Caco-2 (cell line): ENCODE results near the gene ZBTB16. TPM values are rescaled to one million over a fixed set of nuclear protein-coding genes. Genes with fewer than 3 reads are reported as not detected.

ENCODE experiments used
- BruUV-seq: library from RNA; stranded (reverse); fragments of 400-500 nt; replicated peaks from 2 replicates; lab custom pipeline; 2021; lab: Mats Ljungman, UMichigan
- CTCF ChIA-PET: fragments of 300-600 bp; sonication (Branson Sonifier 250); formaldehyde crosslinking; loops from one replicate; lab custom pipeline; 2022; ENCODE audit warnings: antibody characterized with exemption; lab: Charles Lee
- POLR2A ChIA-PET: fragments of 300-600 bp; sonication (Branson Sonifier 250); formaldehyde crosslinking; loops from one replicate; lab custom pipeline; 2022; ENCODE audit warnings: antibody characterized with exemption; lab: Charles Lee
- DNase-seq, 2 experiments: peaks; one replicate each; pipeline versions ENCODE4 v3.0.0 to v3.0.0-alpha.2; 2020 to 2022
- H3K27me3 ChIP-seq: replicated peaks from 2 replicates; pipeline ENCODE4 v1.6.0; 2011; ENCODE audit warnings: low read length; ENCODE audit not compliant: control insufficient read depth, insufficient read depth
- H3K36me3 ChIP-seq: 2 replicates; pipeline ENCODE4 v1.5.1; 2011; ENCODE audit warnings: low read length; ENCODE audit not compliant: control insufficient read depth, insufficient read depth
- H3K4me1 ChIP-seq: fragments of 250-450 bp; sonication (Bioruptor Pico); 2 replicates; pipeline ENCODE4 v1.5.1; 2020; ENCODE audit warnings: mild to moderate bottlenecking
- H3K4me3 ChIP-seq: 2 replicates; pipeline ENCODE4 v1.5.1; 2011; ENCODE audit warnings: low read depth, mild to moderate bottlenecking, control low read depth, low read length
- H3K9me3 ChIP-seq: fragments of 250-450 bp; sonication (Bioruptor Pico); 2 replicates; pipeline ENCODE4 v1.5.1; 2020; ENCODE audit warnings: mild to moderate bottlenecking, moderate library complexity
- H3K27ac Mint-ChIP-seq: one replicate; pipeline ENCODE4 v1.8.0; 2022; ENCODE audit warnings: mixed read lengths; ENCODE audit not compliant: unreplicated experiment
- H3K27me3 Mint-ChIP-seq: one replicate; pipeline ENCODE4 v1.8.0; 2022; ENCODE audit warnings: mixed read lengths; ENCODE audit not compliant: insufficient read depth, unreplicated experiment
- H3K36me3 Mint-ChIP-seq: one replicate; pipeline ENCODE4 v1.8.0; 2022; ENCODE audit warnings: mild to moderate bottlenecking, mixed read lengths; ENCODE audit not compliant: insufficient read depth, unreplicated experiment
- H3K4me1 Mint-ChIP-seq: one replicate; pipeline ENCODE4 v1.8.0; 2022; ENCODE audit warnings: low read depth, mixed read lengths; ENCODE audit not compliant: unreplicated experiment
- H3K4me3 Mint-ChIP-seq: one replicate; pipeline ENCODE4 v1.8.0; 2022; ENCODE audit warnings: mild to moderate bottlenecking, moderate library complexity, mixed read lengths; ENCODE audit not compliant: unreplicated experiment
- H3K9me3 Mint-ChIP-seq: one replicate; pipeline ENCODE4 v1.8.0; 2022; ENCODE audit warnings: mixed read lengths; ENCODE audit not compliant: unreplicated experiment
- intact Hi-C: fragments of 100-400 bp; cut with micrococcal nuclease; formaldehyde crosslinking; loops from one replicate; pipeline ENCODE4 v1.10.0; 2022; ENCODE audit not compliant: unreplicated experiment
- total RNA-seq: library from RNA; stranded (reverse); gene quantifications from 2 replicates; pipeline ENCODE4 v1.2.3, GENCODE V29; 2022
- TF ChIP-seq, protein P1 (sequence below), 2 experiments: fragments of 200-600 bp in 1 of 2; IDR thresholded peaks; 1 replicate in 1 of 2; 2 replicates in 1 of 2; pipeline versions ENCODE4 v1.5.1 to v1.8.0; 2011 to 2022; ENCODE audit warnings: antibody characterized with exemption in 1 of 2, control low read depth in 1 of 2, inconsistent platforms in 1 of 2, low read depth in 1 of 2, low read length in 1 of 2, mild to moderate bottlenecking in 1 of 2, moderate library complexity in 1 of 2; ENCODE audit not compliant: insufficient read depth in 1 of 2, severe bottlenecking in 1 of 2, unreplicated experiment in 1 of 2

ZBTB16 gene
- total RNA-seq, 1 experiment from 2014 or later = 12.7 TPM

DNA sequence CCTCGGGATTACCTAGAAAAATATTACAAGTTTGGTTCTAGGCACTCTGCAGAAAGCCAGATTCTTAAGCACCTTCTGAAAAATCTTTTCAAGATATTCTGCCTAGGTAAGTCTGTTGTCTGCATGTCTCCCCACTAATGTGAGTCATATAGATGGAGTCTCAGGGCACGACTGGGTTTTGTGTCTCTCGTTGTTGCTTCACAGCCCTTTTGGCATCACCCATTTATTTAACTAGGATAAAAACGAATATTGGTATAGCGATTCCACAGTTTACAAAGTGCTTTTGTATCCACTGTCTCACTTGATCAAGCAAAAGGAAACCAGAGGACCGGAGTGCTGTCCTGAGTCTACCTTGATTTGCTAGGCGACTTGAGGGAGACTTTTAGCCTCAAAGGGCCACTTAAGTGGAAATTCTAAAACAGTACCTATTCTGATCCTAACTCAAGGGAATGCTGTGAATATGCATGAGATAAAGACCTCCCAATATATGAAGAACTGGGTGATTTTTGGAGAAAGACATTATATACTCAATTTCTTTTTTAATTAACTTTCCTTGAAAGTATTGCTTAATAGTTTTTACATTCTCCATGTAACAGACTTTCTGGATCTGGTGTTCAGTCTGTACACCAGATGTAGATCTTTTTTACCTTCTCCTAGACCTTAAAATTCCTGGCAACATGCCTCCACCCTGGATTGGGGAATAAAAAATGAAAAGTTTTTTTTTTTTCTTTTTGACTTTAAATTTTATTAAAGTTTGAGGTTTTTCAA is 237.3 kb downstream of the ZBTB16 start:
- Histone ChIP-seq H3K9me3 (no peaks in the 10 kb centered on the region), H3K4me3 (no peak overlapping the region), H3K27me3 (no peaks in the 10 kb centered on the region), H3K36me3 (no peaks in the 10 kb centered on the region), H3K4me1 (peaks cover 18% of the 10 kb centered on the region; the same call in 1 of the 2 replicates)
- Mint-ChIP-seq H3K27ac (no peak overlapping the region), H3K4me1 (peaks cover 7% of the 10 kb centered on the region), H3K27me3 (peaks cover 2% of the 10 kb centered on the region), H3K36me3 (no peaks in the 10 kb centered on the region), H3K4me3 (no peak overlapping the region), H3K9me3 (peaks cover 9% of the 10 kb centered on the region)
- TF ChIP-seq, protein P1, sequence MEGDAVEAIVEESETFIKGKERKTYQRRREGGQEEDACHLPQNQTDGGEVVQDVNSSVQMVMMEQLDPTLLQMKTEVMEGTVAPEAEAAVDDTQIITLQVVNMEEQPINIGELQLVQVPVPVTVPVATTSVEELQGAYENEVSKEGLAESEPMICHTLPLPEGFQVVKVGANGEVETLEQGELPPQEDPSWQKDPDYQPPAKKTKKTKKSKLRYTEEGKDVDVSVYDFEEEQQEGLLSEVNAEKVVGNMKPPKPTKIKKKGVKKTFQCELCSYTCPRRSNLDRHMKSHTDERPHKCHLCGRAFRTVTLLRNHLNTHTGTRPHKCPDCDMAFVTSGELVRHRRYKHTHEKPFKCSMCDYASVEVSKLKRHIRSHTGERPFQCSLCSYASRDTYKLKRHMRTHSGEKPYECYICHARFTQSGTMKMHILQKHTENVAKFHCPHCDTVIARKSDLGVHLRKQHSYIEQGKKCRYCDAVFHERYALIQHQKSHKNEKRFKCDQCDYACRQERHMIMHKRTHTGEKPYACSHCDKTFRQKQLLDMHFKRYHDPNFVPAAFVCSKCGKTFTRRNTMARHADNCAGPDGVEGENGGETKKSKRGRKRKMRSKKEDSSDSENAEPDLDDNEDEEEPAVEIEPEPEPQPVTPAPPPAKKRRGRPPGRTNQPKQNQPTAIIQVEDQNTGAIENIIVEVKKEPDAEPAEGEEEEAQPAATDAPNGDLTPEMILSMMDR (IDR thresholded peaks at IDR 0.05; ENCODE audit: insufficient read depth in 1 of 2, low read depth in 1 of 2, low read length in 1 of 2, severe bottlenecking in 1 of 2, unreplicated experiment in 1 of 2) = no peak
- BruUV-seq = no TSS peak
- intact Hi-C loops = no loop called here
- ChIA-PET POLR2A (no interaction called here), CTCF (no interaction called here)
- no peak for DNase-seq

DNA sequence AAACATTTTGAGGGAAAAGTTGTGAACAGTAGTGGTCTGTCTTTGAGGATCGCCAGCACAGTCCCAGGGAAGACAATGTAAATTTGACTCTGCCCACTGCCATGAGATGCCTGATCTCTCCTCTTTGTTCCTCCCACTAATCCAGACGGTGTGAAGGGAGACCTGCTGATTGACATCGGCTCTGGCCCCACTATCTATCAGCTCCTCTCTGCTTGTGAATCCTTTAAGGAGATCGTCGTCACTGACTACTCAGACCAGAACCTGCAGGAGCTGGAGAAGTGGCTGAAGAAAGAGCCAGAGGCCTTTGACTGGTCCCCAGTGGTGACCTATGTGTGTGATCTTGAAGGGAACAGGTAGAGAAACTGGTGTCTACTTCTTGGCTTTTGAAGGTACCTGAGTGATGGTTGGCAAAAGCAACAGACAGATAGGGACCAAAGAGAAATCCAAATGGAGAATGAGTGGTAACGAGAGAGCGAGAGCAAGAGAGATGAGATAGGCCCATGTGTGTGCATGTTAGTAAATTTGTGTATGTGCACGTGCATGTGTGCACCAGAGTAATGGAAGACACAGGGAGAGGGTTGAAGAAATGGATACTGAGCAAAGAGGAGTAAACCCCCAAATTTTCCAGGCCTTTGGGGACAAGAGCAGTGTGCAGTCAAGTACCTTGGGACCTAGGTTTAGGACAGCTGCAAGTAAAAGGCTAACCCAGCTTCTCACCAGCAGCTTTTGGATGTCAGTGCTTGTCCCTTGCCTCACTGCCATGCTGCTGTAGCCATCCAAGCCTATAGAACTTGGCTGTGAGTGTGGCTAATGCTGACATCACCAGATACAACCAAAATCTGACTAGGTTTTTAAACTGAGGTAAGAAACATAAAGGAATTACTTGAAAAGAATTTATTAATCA is 238.5 kb downstream of the ZBTB16 start:
- no TSS peak for BruUV-seq
- H3K27me3 ChIP-seq = no peaks in the 10 kb centered on the region
- H3K9me3 Mint-ChIP-seq = peaks cover 12% of the 10 kb centered on the region
- H3K27ac Mint-ChIP-seq = no peak overlapping the region
- H3K4me1 Mint-ChIP-seq = no peaks in the 10 kb centered on the region
- H3K27me3 Mint-ChIP-seq = peaks cover 2% of the 10 kb centered on the region
- intact Hi-C loops = no loop called here
- no peaks in the 10 kb centered on the region for H3K36me3 Mint-ChIP-seq
- no peak overlapping the region for H3K4me3 ChIP-seq
- peaks cover 4% of the 10 kb centered on the region; the same call in 1 of the 2 replicates for H3K9me3 ChIP-seq
- H3K4me1 ChIP-seq = peaks cover 13% of the 10 kb centered on the region; the same call in 1 of the 2 replicates
- TF ChIP-seq, protein P1 (IDR thresholded peaks at IDR 0.05; ENCODE audit: insufficient read depth in 1 of 2, low read depth in 1 of 2, low read length in 1 of 2, severe bottlenecking in 1 of 2, unreplicated experiment in 1 of 2) = no peak
- ChIA-PET CTCF (no interaction called here), POLR2A (no interaction called here)
- no peaks in the 10 kb centered on the region for H3K36me3 ChIP-seq
- no peak for DNase-seq
- H3K4me3 Mint-ChIP-seq = no peak overlapping the region

DNA sequence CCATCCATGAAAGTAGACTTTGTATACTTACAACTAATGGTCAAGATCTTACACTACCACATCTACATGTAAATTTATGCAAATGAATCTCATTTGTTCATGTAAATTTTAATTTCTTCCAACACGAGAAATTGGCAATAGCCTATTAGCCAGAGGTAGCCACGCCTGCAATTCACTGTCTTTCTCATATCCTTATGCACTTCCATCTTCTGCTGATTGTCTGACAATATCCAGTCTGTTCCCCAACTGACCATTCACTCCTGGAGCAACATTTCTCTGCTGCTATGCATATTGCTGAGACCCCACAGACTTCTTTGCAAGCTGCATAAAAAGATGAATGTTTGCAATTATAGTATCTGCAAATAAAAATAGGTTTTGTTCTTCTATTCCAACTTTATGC is 239.2 kb downstream of the ZBTB16 start:
- Mint-ChIP-seq H3K27me3 (peaks cover 2% of the 10 kb centered on the region), H3K4me1 (no peaks in the 10 kb centered on the region), H3K36me3 (no peaks in the 10 kb centered on the region), H3K27ac (no peak overlapping the region), H3K4me3 (no peak overlapping the region), H3K9me3 (peaks cover 12% of the 10 kb centered on the region)
- DNase-seq = no peak
- Histone ChIP-seq H3K9me3 (peaks cover 4% of the 10 kb centered on the region; the same call in 1 of the 2 replicates), H3K4me3 (no peak overlapping the region), H3K4me1 (peaks cover 13% of the 10 kb centered on the region; the same call in 1 of the 2 replicates), H3K36me3 (no peaks in the 10 kb centered on the region), H3K27me3 (no peaks in the 10 kb centered on the region)
- TF ChIP-seq, protein P1 (IDR thresholded peaks at IDR 0.05; ENCODE audit: insufficient read depth in 1 of 2, low read depth in 1 of 2, low read length in 1 of 2, severe bottlenecking in 1 of 2, unreplicated experiment in 1 of 2) = no peak
- no TSS peak for BruUV-seq
- CTCF ChIA-PET = no interaction called here
- POLR2A ChIA-PET = no interaction called here
- intact Hi-C loops = no loop called here
